ENCODE measurements around the gene DDX19B. TPM values are rescaled to one million over a fixed set of nuclear protein-coding genes. Genes with fewer than 3 reads are reported as not detected.
"Not testable (repeated sequence)": the region's sequence is repeated elsewhere in the genome, so short reads cannot be mapped to it uniquely, and the experiment has no call there.

DDX19B gene
- total RNA-seq, 1 donor from 2014 or later = 13.7 TPM

GRCh38 chr16:70270176-70270575 lies 28.8 kb upstream of the DDX19B start:
- no peak overlapping the region for H3K4me3 ChIP-seq
- DNase-seq = no peak
- no peak for TF ChIP-seq CTCF (IDR thresholded peaks at IDR 0.05; ENCODE audit: borderline replicate concordance)
- no peaks in the 10 kb centered on the region for H3K4me1 ChIP-seq
- intact Hi-C loops (cut with micrococcal nuclease) = no loop called here
- H3K36me3 ChIP-seq = peaks cover 96% of the 10 kb centered on the region
- H3K27me3 ChIP-seq (ENCODE audit: low read depth) = no peaks in the 10 kb centered on the region
- H3K27ac ChIP-seq (replicated peaks) = no peak overlapping the region
- H3K9me3 ChIP-seq (replicated peaks) = no peaks in the 10 kb centered on the region

GRCh38 chr16:70271696-70272095 lies 27.3 kb upstream of the DDX19B start:
- no peak overlapping the region for H3K4me3 ChIP-seq
- peaks cover 96% of the 10 kb centered on the region for H3K36me3 ChIP-seq
- no peaks in the 10 kb centered on the region for H3K27me3 ChIP-seq (ENCODE audit: low read depth)
- DNase-seq = no peak
- no peaks in the 10 kb centered on the region for H3K9me3 ChIP-seq (replicated peaks)
- no peak for TF ChIP-seq CTCF (IDR thresholded peaks at IDR 0.05; ENCODE audit: borderline replicate concordance)
- intact Hi-C loops (cut with micrococcal nuclease) = no loop called here
- H3K4me1 ChIP-seq = peaks cover 8% of the 10 kb centered on the region
- H3K27ac ChIP-seq (replicated peaks) = no peak overlapping the region

- H3K27me3 ChIP-seq (ENCODE audit: low read depth) = no peaks in the 10 kb centered on the region
- TF ChIP-seq CTCF (IDR thresholded peaks at IDR 0.05; ENCODE audit: borderline replicate concordance) = no peak
- no peaks in the 10 kb centered on the region for H3K9me3 ChIP-seq (replicated peaks)
- H3K36me3 ChIP-seq = peaks cover 96% of the 10 kb centered on the region
- H3K27ac ChIP-seq (replicated peaks) = no peak overlapping the region
- no peak for DNase-seq
- H3K4me1 ChIP-seq = peaks cover 9% of the 10 kb centered on the region
- H3K4me3 ChIP-seq = no peak overlapping the region
- intact Hi-C loops (cut with micrococcal nuclease) = no loop called here
These were observed 22.6 kb upstream of the DDX19B start for GRCh38 chr16:70276392-70276791.

DNA sequence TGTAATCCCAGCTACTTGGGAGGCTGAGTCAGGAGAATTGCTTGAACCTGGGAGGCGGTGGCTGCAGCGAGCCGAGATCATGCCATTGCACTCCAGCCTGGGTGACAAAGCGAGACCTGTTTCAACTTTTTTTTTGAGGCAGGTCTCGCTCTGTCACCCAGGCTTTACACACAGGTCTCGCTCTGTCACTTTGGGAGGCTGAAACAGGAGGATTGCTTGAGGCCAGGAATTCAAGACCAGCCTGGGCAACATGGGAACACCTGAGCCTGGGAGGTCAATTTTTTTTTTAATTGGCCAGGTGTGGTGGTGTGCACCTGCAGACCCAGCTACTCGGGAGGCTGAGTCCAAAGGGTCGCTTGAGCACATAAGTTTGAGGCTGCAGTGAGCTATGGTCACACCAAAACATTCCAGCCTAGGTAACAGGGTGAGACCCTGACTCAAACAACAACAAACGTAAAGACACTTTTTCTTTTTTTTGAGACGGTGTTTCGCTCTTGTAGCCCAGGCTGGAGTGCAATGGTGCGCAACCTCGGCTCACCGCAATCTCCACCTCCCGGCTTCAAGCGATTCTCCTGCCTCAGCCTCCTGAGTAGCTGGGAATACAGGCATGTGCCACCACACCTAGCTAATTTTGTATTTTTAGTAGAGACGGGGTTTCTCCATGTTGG lies 11.5 kb upstream of the DDX19B start:
- H3K27me3 ChIP-seq (ENCODE audit: low read depth); H3K27ac ChIP-seq (replicated peaks); DNase-seq; H3K9me3 ChIP-seq (replicated peaks); intact Hi-C loops (cut with micrococcal nuclease): not testable (repeated sequence)
- Histone ChIP-seq H3K4me1 (peaks cover 25% of the 10 kb centered on the region), H3K36me3 (peaks cover 35% of the 10 kb centered on the region), H3K4me3 (peak overlapping the region; percentile 94)

DNA sequence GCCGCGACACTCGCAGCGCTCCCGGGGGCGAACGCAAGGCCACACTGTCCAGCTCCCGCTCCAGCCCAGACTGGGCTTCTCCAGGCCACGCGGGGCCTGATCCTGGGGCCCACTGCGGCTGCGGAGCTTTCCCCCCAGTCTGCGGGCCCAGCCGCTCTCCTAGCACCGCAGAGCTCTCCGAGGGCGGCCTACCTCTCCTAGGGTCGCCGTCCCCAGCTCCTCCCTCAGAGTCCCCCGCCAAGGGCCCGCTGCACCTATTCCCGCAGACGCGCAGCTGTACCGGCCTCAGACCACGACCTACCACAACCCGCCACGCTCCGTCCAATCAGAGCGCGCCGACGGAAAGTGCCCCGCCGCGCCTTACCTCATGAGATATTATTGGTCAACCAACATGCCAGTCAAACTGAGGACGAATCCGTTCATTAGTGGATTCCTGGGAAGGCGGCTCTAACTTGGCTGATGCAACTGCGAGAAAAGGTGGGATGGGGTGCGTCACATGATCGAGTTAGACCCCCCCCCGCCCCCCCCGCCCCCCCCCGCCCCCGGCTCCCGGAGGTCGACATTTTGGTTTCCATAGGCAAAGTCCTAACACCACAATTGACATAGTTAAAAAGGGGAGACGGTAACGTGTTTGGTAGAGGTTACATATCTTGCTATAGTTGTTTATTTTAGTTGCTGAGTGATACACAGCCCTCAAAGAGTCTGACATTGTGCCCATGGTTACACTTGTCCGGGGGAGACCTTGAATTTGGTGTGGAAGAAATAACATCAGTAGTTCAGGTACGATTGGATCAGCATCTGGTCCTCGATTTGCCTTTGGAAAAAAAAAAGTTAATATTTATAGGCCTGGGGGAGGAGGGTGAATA lies 9.5 kb upstream of the DDX19B start, which contains the start of gene AARS1:
Gene AARS1, minus strand, starts transcription at position 278 of the 866 bp plus-strand sequence. CDS start 6,743 bp downstream, outside the sequence.
- intact Hi-C loops (cut with micrococcal nuclease) = no loop called here
- peak within 1 kb of the TSS; percentile 96 for H3K27ac ChIP-seq (replicated peaks)
- H3K36me3 ChIP-seq = peaks cover 15% of the 10 kb centered on the region
- peak; percentile 97 for DNase-seq
- no peaks in the 10 kb centered on the region for H3K9me3 ChIP-seq (replicated peaks)
- TF ChIP-seq CTCF (IDR thresholded peaks at IDR 0.05; ENCODE audit: borderline replicate concordance) = no peak
- H3K4me1 ChIP-seq = peaks cover 25% of the 10 kb centered on the region
- H3K4me3 ChIP-seq = peak within 1 kb of the TSS; percentile 94
- no peaks in the 10 kb centered on the region for H3K27me3 ChIP-seq (ENCODE audit: low read depth)
